WTC11 (cell line): Measurements from ENCODE around the gene ERC2. TPM values are rescaled to one million over a fixed set of nuclear protein-coding genes. Genes with fewer than 3 reads are reported as not detected.

Experiments used
- ATAC-seq: fragments of 200-7000 bp; cut with Tn5 transposase; 2 replicates; pipeline ENCODE4 v1.10.0; 2021; ENCODE audit warnings: mild to moderate bottlenecking, moderate library complexity
- CTCF ChIA-PET: fragments of 300-600 bp; sonication (Branson Sonifier 250); formaldehyde crosslinking; loops from one replicate; lab custom pipeline; 2021; ENCODE audit warnings: antibody characterized with exemption; lab: Charles Lee
- POLR2A ChIA-PET: fragments of 350-600 bp; sonication (Branson Sonifier 250); formaldehyde crosslinking; loops from one replicate; lab custom pipeline; 2021; ENCODE audit warnings: antibody characterized with exemption; lab: Charles Lee
- DNase-seq: peaks from one replicate; pipeline ENCODE4 v3.0.0; 2021; ENCODE audit warnings: low spot score
- H3K27ac Mint-ChIP-seq: 2 replicates; pipeline ENCODE4 v1.8.0; 2021; ENCODE audit warnings: mixed read lengths
- H3K27me3 Mint-ChIP-seq: 2 replicates; pipeline ENCODE4 v1.8.0; 2021; ENCODE audit warnings: low read depth, mild to moderate bottlenecking, moderate library complexity, mixed read lengths
- H3K36me3 Mint-ChIP-seq: 2 replicates; pipeline ENCODE4 v1.8.0; 2021; ENCODE audit warnings: mixed read lengths
- H3K4me1 Mint-ChIP-seq: 2 replicates; pipeline ENCODE4 v1.8.0; 2022; ENCODE audit warnings: mixed read lengths
- H3K4me3 Mint-ChIP-seq: 2 replicates; pipeline ENCODE4 v1.8.0; 2021; ENCODE audit warnings: mild to moderate bottlenecking, moderate library complexity, mixed read lengths
- H3K9me3 Mint-ChIP-seq: 2 replicates; pipeline ENCODE4 v1.8.0; 2021; ENCODE audit warnings: mixed read lengths
- ATF1 ChIP-seq: sonication (generic); formaldehyde crosslinking; IDR thresholded peaks from 2 replicates; pipeline ENCODE4 v1.8.1; 2023; ENCODE audit warnings: mild to moderate bottlenecking, moderate library complexity, missing genetic modification reagents
- ATF2 ChIP-seq: sonication (generic); formaldehyde crosslinking; IDR thresholded peaks from 2 replicates; pipeline ENCODE4 v1.8.1; 2022; ENCODE audit warnings: low read depth, missing genetic modification reagents, borderline replicate concordance
- ETV6 ChIP-seq: sonication (generic); formaldehyde crosslinking; IDR thresholded peaks from 2 replicates; pipeline ENCODE4 v1.8.1; 2022; ENCODE audit warnings: mild to moderate bottlenecking, missing genetic modification reagents
- FOXJ3 ChIP-seq: sonication (generic); formaldehyde crosslinking; IDR thresholded peaks from 2 replicates; pipeline ENCODE4 v1.9.0; 2021; ENCODE audit warnings: missing genetic modification reagents, mild to moderate bottlenecking, borderline replicate concordance
- FOXK1 ChIP-seq: sonication (generic); formaldehyde crosslinking; IDR thresholded peaks from 2 replicates; pipeline ENCODE4 v1.8.0; 2022; ENCODE audit warnings: mild to moderate bottlenecking, moderate library complexity, missing genetic modification reagents
- HMGA2 ChIP-seq: fragments of 250-450 bp; sonication (Bioruptor Pico); IDR thresholded peaks from 2 replicates; pipeline ENCODE4 v1.4.0; 2021; ENCODE audit warnings: mild to moderate bottlenecking, moderate library complexity
- JUN ChIP-seq: sonication (generic); formaldehyde crosslinking; IDR thresholded peaks from 2 replicates; pipeline ENCODE4 v1.8.0; 2023; ENCODE audit warnings: mild to moderate bottlenecking, missing genetic modification reagents
- KAT7 ChIP-seq: sonication (generic); formaldehyde crosslinking; IDR thresholded peaks from 2 replicates; pipeline ENCODE4 v1.8.1; 2023; ENCODE audit warnings: missing genetic modification reagents, mild to moderate bottlenecking, borderline replicate concordance
- MYBL2 ChIP-seq: sonication (generic); formaldehyde crosslinking; IDR thresholded peaks from 2 replicates; pipeline ENCODE4 v1.8.1; 2023; ENCODE audit warnings: mild to moderate bottlenecking, moderate library complexity, missing genetic modification reagents
- NFATC4 ChIP-seq: fragments of 250-450 bp; sonication (Bioruptor Pico); IDR thresholded peaks from 2 replicates; pipeline ENCODE4 v1.9.0; 2021; ENCODE audit warnings: mild to moderate bottlenecking
- NFYB ChIP-seq: sonication (generic); formaldehyde crosslinking; conservative IDR thresholded peaks from 2 replicates; pipeline ENCODE4 v1.8.0; 2022; ENCODE audit warnings: low read depth, missing genetic modification reagents
- NR1H2 ChIP-seq: sonication (generic); formaldehyde crosslinking; IDR thresholded peaks from 2 replicates; pipeline ENCODE4 v1.9.0; 2021; ENCODE audit warnings: mild to moderate bottlenecking, moderate library complexity, missing genetic modification reagents
- SMAD4 ChIP-seq: sonication (generic); formaldehyde crosslinking; IDR thresholded peaks from 2 replicates; pipeline ENCODE4 v1.8.0; 2022; ENCODE audit warnings: mild to moderate bottlenecking, missing genetic modification reagents
- STAT6 ChIP-seq: sonication (generic); formaldehyde crosslinking; conservative IDR thresholded peaks from 2 replicates; pipeline ENCODE4 v1.8.1; 2023; ENCODE audit warnings: mild to moderate bottlenecking, low read depth, missing genetic modification reagents, moderate library complexity
- TEAD1 ChIP-seq: sonication (generic); formaldehyde crosslinking; IDR thresholded peaks from 2 replicates; pipeline ENCODE4 v1.8.0; 2022; ENCODE audit warnings: mild to moderate bottlenecking, missing genetic modification reagents
- USF2 ChIP-seq: sonication (generic); formaldehyde crosslinking; IDR thresholded peaks from 2 replicates; pipeline ENCODE4 v1.8.1; 2023; ENCODE audit warnings: mild to moderate bottlenecking, missing genetic modification reagents, moderate library complexity
- ZNF121 ChIP-seq: sonication (generic); formaldehyde crosslinking; IDR thresholded peaks from 2 replicates; pipeline ENCODE4 v1.8.0; 2023; ENCODE audit warnings: missing genetic modification reagents
- ZNF138 ChIP-seq: sonication (generic); formaldehyde crosslinking; conservative IDR thresholded peaks from 2 replicates; pipeline ENCODE4 v1.8.1; 2022; ENCODE audit warnings: mild to moderate bottlenecking, moderate library complexity, missing genetic modification reagents
- ZNF396 ChIP-seq: fragments of 250-450 bp; sonication (Bioruptor Pico); IDR thresholded peaks from 2 replicates; pipeline ENCODE4 v1.8.0; 2021; ENCODE audit warnings: mild to moderate bottlenecking, moderate library complexity, borderline replicate concordance
- ZNF416 ChIP-seq: fragments of 250-450 bp; sonication (Bioruptor Pico); IDR thresholded peaks from 2 replicates; pipeline ENCODE4 v1.9.0; 2021; ENCODE audit warnings: mild to moderate bottlenecking, inconsistent platforms
- ZNF423 ChIP-seq: fragments of 250-450 bp; sonication (Bioruptor Pico); IDR thresholded peaks from 2 replicates; pipeline ENCODE4 v2.1.2; 2022; ENCODE audit warnings: mild to moderate bottlenecking, moderate library complexity
- total RNA-seq: library from RNA; stranded (reverse); gene quantifications from 3 replicates; pipeline ENCODE4 v1.2.3, GENCODE V29; 2021
- TF ChIP-seq, protein P1 (sequence below): fragments of 250-450 bp; sonication (Bioruptor Pico); IDR thresholded peaks from 2 replicates; pipeline ENCODE4 v2.1.2; 2022; ENCODE audit warnings: mild to moderate bottlenecking, moderate library complexity
- TF ChIP-seq, protein P2 (sequence below): sonication (generic); formaldehyde crosslinking; IDR thresholded peaks from 2 replicates; pipeline ENCODE4 v1.8.0; 2023; ENCODE audit warnings: missing genetic modification reagents

The ERC2 gene
- total RNA-seq, 1 experiment from 2014 or later = 23.5 TPM

DNA sequence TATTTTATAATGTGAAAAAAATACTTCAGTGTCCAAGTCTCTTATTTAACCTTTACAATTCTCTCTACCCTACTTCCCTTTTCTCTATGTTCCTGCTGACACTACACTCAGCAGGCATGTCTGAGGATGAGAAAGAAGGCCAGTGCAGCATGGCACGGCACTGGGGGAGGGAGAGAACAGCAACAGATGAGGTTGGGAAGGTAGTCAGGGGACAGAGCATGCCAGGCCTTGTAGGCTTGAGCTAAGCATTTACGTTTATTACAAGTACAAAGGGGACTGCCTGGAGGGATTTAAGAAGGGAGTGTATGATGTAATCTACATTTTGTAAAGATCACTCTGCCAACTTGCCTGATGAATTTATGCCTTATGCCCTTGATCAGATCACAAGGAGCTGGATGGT lies 863.9 kb downstream of the ERC2 start:
- H3K4me1 Mint-ChIP-seq = peaks cover 15% of the 10 kb centered on the region
- no peaks in the 10 kb centered on the region for H3K36me3 Mint-ChIP-seq
- CTCF ChIA-PET = no interaction called here
- POLR2A ChIA-PET = no interaction called here
- TF ChIP-seq NR1H2 (CRISPR knock-in tag) = no peak
- TF ChIP-seq MYBL2 = no peak
- peak; percentile 81 for TF ChIP-seq ZNF121 (CRISPR knock-in tag)
- no peak for TF ChIP-seq ZNF416 (CRISPR knock-in tag)
- TF ChIP-seq TEAD1 (CRISPR knock-in tag) = no peak
- no peak for TF ChIP-seq ZNF423
- TF ChIP-seq JUN (CRISPR knock-in tag) = no peak
- TF ChIP-seq STAT6 (CRISPR knock-in tag) = no peak
- H3K9me3 Mint-ChIP-seq = 0 out of 2 replicates have a peak, but pooled peaks cover 3% of the 10 kb centered on the region
- H3K27me3 Mint-ChIP-seq = no peaks in the 10 kb centered on the region
- DNase-seq (no peak), ATAC-seq (no peak)
- no peak overlapping the region for H3K4me3 Mint-ChIP-seq
- no peak overlapping the region for H3K27ac Mint-ChIP-seq

DNA sequence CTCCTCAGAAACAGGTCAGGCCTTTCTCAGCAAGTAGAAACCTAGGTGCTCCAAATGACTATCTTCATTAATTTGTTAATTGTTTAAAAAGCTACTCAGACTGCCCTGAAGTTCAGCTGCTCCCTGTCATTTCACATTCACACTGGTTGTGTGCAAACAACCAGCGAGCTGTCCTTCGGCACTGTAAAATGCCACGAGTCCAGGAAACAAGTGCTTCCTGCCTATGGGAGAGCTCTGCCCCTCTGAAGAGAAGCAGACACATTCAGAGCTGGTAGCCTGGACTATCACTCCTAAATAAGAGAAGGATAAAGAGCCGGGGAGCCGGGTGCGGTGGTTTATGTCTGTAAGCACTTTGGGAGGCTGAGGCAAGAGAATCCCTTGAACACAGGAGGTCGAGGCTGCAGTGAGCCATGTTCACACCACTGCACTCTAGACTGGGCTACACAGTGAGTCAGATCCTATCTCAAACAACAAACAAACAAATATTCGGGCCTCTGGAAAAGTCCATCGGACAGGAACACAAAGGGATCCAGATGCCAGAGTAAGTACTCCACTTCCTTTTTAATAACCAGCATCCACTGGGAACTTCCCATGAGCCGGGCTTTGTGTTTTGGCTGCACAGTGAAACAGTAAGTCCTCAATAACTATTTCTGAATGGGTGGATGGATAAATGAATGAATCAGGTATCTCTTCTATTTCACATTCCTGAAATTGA lies 866.7 kb downstream of the ERC2 start:
- H3K4me3 Mint-ChIP-seq = no peak overlapping the region
- ChIA-PET CTCF (interaction anchor here (0.7 kb wide), 1 partner anchor 7 kb away, joined by 3 read pairs; no protein-coding TSS in a partner anchor), POLR2A (no interaction called here)
- no peak for DNase-seq
- TF ChIP-seq, protein P1, sequence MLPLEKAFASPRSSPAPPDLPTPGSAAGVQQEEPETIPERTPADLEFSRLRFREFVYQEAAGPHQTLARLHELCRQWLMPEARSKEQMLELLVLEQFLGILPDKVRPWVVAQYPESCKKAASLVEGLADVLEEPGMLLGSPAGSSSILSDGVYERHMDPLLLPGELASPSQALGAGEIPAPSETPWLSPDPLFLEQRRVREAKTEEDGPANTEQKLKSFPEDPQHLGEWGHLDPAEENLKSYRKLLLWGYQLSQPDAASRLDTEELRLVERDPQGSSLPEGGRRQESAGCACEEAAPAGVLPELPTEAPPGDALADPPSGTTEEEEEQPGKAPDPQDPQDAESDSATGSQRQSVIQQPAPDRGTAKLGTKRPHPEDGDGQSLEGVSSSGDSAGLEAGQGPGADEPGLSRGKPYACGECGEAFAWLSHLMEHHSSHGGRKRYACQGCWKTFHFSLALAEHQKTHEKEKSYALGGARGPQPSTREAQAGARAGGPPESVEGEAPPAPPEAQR = no peak
- no peak for TF ChIP-seq NFATC4 (CRISPR knock-in tag)
- TF ChIP-seq, protein P2, sequence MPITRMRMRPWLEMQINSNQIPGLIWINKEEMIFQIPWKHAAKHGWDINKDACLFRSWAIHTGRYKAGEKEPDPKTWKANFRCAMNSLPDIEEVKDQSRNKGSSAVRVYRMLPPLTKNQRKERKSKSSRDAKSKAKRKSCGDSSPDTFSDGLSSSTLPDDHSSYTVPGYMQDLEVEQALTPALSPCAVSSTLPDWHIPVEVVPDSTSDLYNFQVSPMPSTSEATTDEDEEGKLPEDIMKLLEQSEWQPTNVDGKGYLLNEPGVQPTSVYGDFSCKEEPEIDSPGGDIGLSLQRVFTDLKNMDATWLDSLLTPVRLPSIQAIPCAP (CRISPR knock-in tag) = no peak
- TF ChIP-seq FOXK1 (CRISPR knock-in tag) = no peak
- no peak for TF ChIP-seq KAT7 (CRISPR knock-in tag)
- H3K4me1 Mint-ChIP-seq = peaks cover 7% of the 10 kb centered on the region
- H3K27ac Mint-ChIP-seq = 0 out of 2 replicates have a peak overlapping the region, but pooled peaks have one; percentile 25
- no peaks in the 10 kb centered on the region for H3K36me3 Mint-ChIP-seq
- ATAC-seq = no peak
- H3K9me3 Mint-ChIP-seq = 0 out of 2 replicates have a peak, but pooled peaks cover under 1% of the 10 kb centered on the region
- no peaks in the 10 kb centered on the region for H3K27me3 Mint-ChIP-seq

- DNase-seq (no peak), ATAC-seq (no peak)
- ChIA-PET POLR2A (no interaction called here), CTCF (interaction anchor here (1.3 kb wide), 1 partner anchor 124 kb away, joined by 3 read pairs; no protein-coding TSS in a partner anchor)
- H3K4me3 Mint-ChIP-seq = no peak overlapping the region
- H3K27ac Mint-ChIP-seq = no peak overlapping the region
- H3K36me3 Mint-ChIP-seq = no peaks in the 10 kb centered on the region
- no peak for TF ChIP-seq ZNF396
- TF ChIP-seq ETV6 (CRISPR knock-in tag) = no peak
- no peak for TF ChIP-seq SMAD4 (CRISPR knock-in tag)
- no peak for TF ChIP-seq USF2 (CRISPR knock-in tag)
- no peak for TF ChIP-seq ATF1 (CRISPR knock-in tag)
- no peak for TF ChIP-seq ZNF138 (CRISPR knock-in tag)
- no peak for TF ChIP-seq HMGA2
- TF ChIP-seq FOXJ3 (CRISPR knock-in tag) = no peak
- no peak for TF ChIP-seq ZNF121 (CRISPR knock-in tag)
- no peak for TF ChIP-seq ATF2 (CRISPR knock-in tag)
- TF ChIP-seq NFYB (CRISPR knock-in tag) = no peak
- no peaks in the 10 kb centered on the region for H3K27me3 Mint-ChIP-seq
- H3K4me1 Mint-ChIP-seq = peaks cover 3% of the 10 kb centered on the region
- H3K9me3 Mint-ChIP-seq = peaks cover 12% of the 10 kb centered on the region
Observed at GRCh38 chr3:55598224-55598623, 870.0 kb downstream of the ERC2 start.
